ENCODE results near the gene SIT1. TPM values are rescaled to one million over a fixed set of nuclear protein-coding genes. Genes with fewer than 3 reads are reported as not detected.

Gene SIT1
- polyA plus RNA-seq, 3 donors = 0.27 to 0.36 TPM; not detected in 1

GRCh38 chr9:35696520-35697215 is 45.9 kb upstream of the SIT1 start:
- Histone ChIP-seq H3K27ac (ENCODE audit: low read depth in 1 of 2, low read length in 2 of 2) (no peak overlapping the region), H3K4me3 (replicated peaks in 1 of 3; ENCODE audit: low read depth in 2 of 3, low read length in 3 of 3) (no peak overlapping the region), H3K4me2 (replicated peaks; ENCODE audit: extremely low read depth, low read length, poor library complexity, severe bottlenecking) (no peak overlapping the region), H3K9ac (ENCODE audit: insufficient read depth, low read length, poor library complexity, severe bottlenecking) (no peak overlapping the region), H3K36me3 (replicated peaks in 1 of 2; ENCODE audit: control insufficient read depth in 1 of 2, insufficient read depth in 2 of 2, low read length in 2 of 2) (peaks cover 59 to 61% of the 10 kb centered on the region in 2 donors), H2AFZ (ENCODE audit: insufficient read depth, low read depth, low read length, poor library complexity, severe bottlenecking) (no peak overlapping the region), H4K20me1 (ENCODE audit: insufficient read depth, low read length) (peaks cover 62% of the 10 kb centered on the region), H3K79me2 (ENCODE audit: insufficient read depth, low read length) (no peaks in the 10 kb centered on the region), H3K27me3 (ENCODE audit: control insufficient read depth in 2 of 2, insufficient read depth in 2 of 2, low read length in 2 of 2) (no peaks in the 10 kb centered on the region), H3K4me1 (ENCODE audit: control insufficient read depth in 1 of 2, insufficient read depth in 2 of 2, low read length in 2 of 2) (peaks cover 0 to under 1% of the 10 kb centered on the region in 2 donors), H3K9me3 (replicated peaks in 1 of 2; ENCODE audit: control insufficient read depth in 1 of 2, insufficient read depth in 1 of 2, low read length in 2 of 2) (no peaks in the 10 kb centered on the region)
- H3K27ac Mint-ChIP-seq = peak overlapping the region in 4 of 7 donors; percentile 22 to 87 (median 63)
- peak; percentile 93 for TF ChIP-seq CTCF (IDR thresholded peaks at IDR 0.05)
- intact Hi-C loops (cut with micrococcal nuclease) = loop anchor here (2.0 to 10.0 kb wide), 3 partner anchors 39 to 92 kb away; partner anchors contain the start of genes CCDC107 (in 1 of the 2), RMRP (in 1 of the 2) and TESK1 (in 1 of the 2)
- no peaks in the 10 kb centered on the region for H3K4me1 Mint-ChIP-seq
- H3K9me3 Mint-ChIP-seq = no peaks in the 10 kb centered on the region
- H3K27me3 Mint-ChIP-seq (ENCODE audit: low read depth in 3 of 3) = peaks cover 0 to 3% (median 0%) of the 10 kb centered on the region in 3 donors
- no peak overlapping the region for H3K4me3 Mint-ChIP-seq
- peak; percentile 33 to 60 (median 57) for DNase-seq
- 44% methylated on average over 4 of the region's 9 CpGs for WGBS (ENCODE audit: insufficient coverage)
- no peaks in the 10 kb centered on the region for H3K36me3 Mint-ChIP-seq

GRCh38 chr9:35695943-35696401 is 45.2 kb upstream of the SIT1 start:
- Histone ChIP-seq H3K4me2 (replicated peaks; ENCODE audit: extremely low read depth, low read length, poor library complexity, severe bottlenecking) (no peak overlapping the region), H4K20me1 (ENCODE audit: insufficient read depth, low read length) (peaks cover 55% of the 10 kb centered on the region), H3K36me3 (replicated peaks in 1 of 2; ENCODE audit: control insufficient read depth in 1 of 2, insufficient read depth in 2 of 2, low read length in 2 of 2) (peaks cover 53 to 54% of the 10 kb centered on the region in 2 donors), H3K4me3 (replicated peaks in 1 of 3; ENCODE audit: low read depth in 2 of 3, low read length in 3 of 3) (no peak overlapping the region), H3K27me3 (ENCODE audit: control insufficient read depth in 2 of 2, insufficient read depth in 2 of 2, low read length in 2 of 2) (no peaks in the 10 kb centered on the region), H3K79me2 (ENCODE audit: insufficient read depth, low read length) (no peaks in the 10 kb centered on the region), H3K9me3 (replicated peaks in 1 of 2; ENCODE audit: control insufficient read depth in 1 of 2, insufficient read depth in 1 of 2, low read length in 2 of 2) (no peaks in the 10 kb centered on the region), H2AFZ (ENCODE audit: insufficient read depth, low read depth, low read length, poor library complexity, severe bottlenecking) (no peak overlapping the region), H3K9ac (ENCODE audit: insufficient read depth, low read length, poor library complexity, severe bottlenecking) (no peak overlapping the region), H3K4me1 (ENCODE audit: control insufficient read depth in 1 of 2, insufficient read depth in 2 of 2, low read length in 2 of 2) (peaks cover 5 to 8% of the 10 kb centered on the region in 2 donors), H3K27ac (ENCODE audit: low read depth in 1 of 2, low read length in 2 of 2) (no peak overlapping the region)
- DNase-seq = no peak
- Mint-ChIP-seq H3K27me3 (ENCODE audit: low read depth in 3 of 3) (peaks cover 0 to 6% (median 0%) of the 10 kb centered on the region in 3 donors), H3K4me3 (no peak overlapping the region), H3K4me1 (peaks cover 5% of the 10 kb centered on the region), H3K27ac (peak overlapping the region in 1 of 7 donors; percentile 17), H3K9me3 (no peaks in the 10 kb centered on the region), H3K36me3 (no peaks in the 10 kb centered on the region)
- intact Hi-C loops (cut with micrococcal nuclease) = loop anchor here (2.0 to 10.0 kb wide), 3 partner anchors 39 to 91 kb away; partner anchors contain the start of genes CCDC107 (in 1 of the 2), RMRP (in 1 of the 2) and TESK1 (in 1 of the 2)
- no peak for TF ChIP-seq CTCF (IDR thresholded peaks at IDR 0.05)
- WGBS (ENCODE audit: insufficient coverage) = 100% methylated on average over 2 of the region's 3 CpGs
